ENCODE results near the gene WDR55. TPM values are rescaled to one million over a fixed set of nuclear protein-coding genes. Genes with fewer than 3 reads are reported as not detected.
A peak's percentile ranks its signal among the peaks of the same experiment; 100 is the strongest.

WDR55 gene
- total and polyA plus RNA-seq, 2 of the 13 experiments (the other 11 are each of a cell fraction or from before 2014, with no cell fraction given): 17.7 to 18.2 TPM

- no peak for TF ChIP-seq ZNF367 (CRISPR knock-in tag; IDR thresholded peaks at IDR 0.05; ENCODE audit: borderline replicate concordance)
- TF ChIP-seq SMARCE1 (IDR thresholded peaks at IDR 0.05; ENCODE audit: borderline replicate concordance): no peak
- TF ChIP-seq ZNF678 (CRISPR knock-in tag; IDR thresholded peaks at IDR 0.05): no peak
- no peak for TF ChIP-seq ZBTB38 (CRISPR knock-in tag; IDR thresholded peaks at IDR 0.05)
- peak; percentile 48 for TF ChIP-seq PHF5A (CRISPR knock-in tag; IDR thresholded peaks at IDR 0.05; ENCODE audit: low read depth, unreplicated experiment)
- no peak for TF ChIP-seq ZNF280B (CRISPR knock-in tag; IDR thresholded peaks at IDR 0.05; ENCODE audit: borderline replicate concordance)
- no peak for TF ChIP-seq MXD1 (CRISPR knock-in tag; IDR thresholded peaks at IDR 0.05)
- peak; percentile 8; the same call in 1 of the 2 replicates for TF ChIP-seq NFYC (CRISPR knock-in tag; IDR thresholded peaks at IDR 0.05)
- peak; percentile 64 for TF ChIP-seq UBTF (CRISPR knock-in tag; IDR thresholded peaks at IDR 0.05)
- peak; percentile 44 for TF ChIP-seq YY1 (IDR thresholded peaks at IDR 0.05; ENCODE audit: insufficient read depth, insufficient replicate concordance, low read depth, low read length)
- no peak for TF ChIP-seq ZBTB46 (CRISPR knock-in tag; IDR thresholded peaks at IDR 0.05; ENCODE audit: borderline replicate concordance)
- TF ChIP-seq BRCA1 (CRISPR knock-in tag; IDR thresholded peaks at IDR 0.05): no peak
- TF ChIP-seq ZNF646 (CRISPR knock-in tag; IDR thresholded peaks at IDR 0.05): peak; percentile 25; the same call in 1 of the 2 replicates
- peak; percentile 39; the same call in 1 of the 2 replicates for TF ChIP-seq PHF8 (CRISPR knock-in tag; IDR thresholded peaks at IDR 0.05)
- no peak for TF ChIP-seq KLF13 (CRISPR knock-in tag; IDR thresholded peaks at IDR 0.05)
- TF ChIP-seq GZF1 (CRISPR knock-in tag; IDR thresholded peaks at IDR 0.05): no peak
- no peak for TF ChIP-seq MZF1 (CRISPR knock-in tag; IDR thresholded peaks at IDR 0.05; ENCODE audit: borderline replicate concordance)
Measured at GRCh38 chr5:140710899-140711552, 46.3 kb downstream of the WDR55 start (continued).

Data from HepG2 (cell line).